Keratinocyte (primary cell): ENCODE data around the gene MCAM. TPM values are rescaled to one million over a fixed set of nuclear protein-coding genes. Genes with fewer than 3 reads are reported as not detected.

ENCODE experiments used
- DNase-seq: peaks from one replicate; pipeline ENCODE4 v3.0.0-alpha.2; 2011; ENCODE audit warnings: low read depth, missing footprints, low spot score
- FAIRE-seq: peaks from 2 replicates; lab custom pipeline; 2011; peaks lifted over from hg19 to GRCh38; lab: Jason Lieb, UNC
- H2AFZ ChIP-seq: 2 replicates; pipeline ENCODE4 v1.6.0; 2012; ENCODE audit warnings: low read length, control low read depth, inconsistent platforms; ENCODE audit not compliant: control insufficient read depth
- H3K27ac ChIP-seq: 2 replicates; pipeline ENCODE4 v1.5.1; 2011; ENCODE audit warnings: low read length; ENCODE audit not compliant: control insufficient read depth, insufficient read depth
- H3K27me3 ChIP-seq: 3 replicates; pipeline ENCODE4 v1.6.0; 2011; ENCODE audit warnings: low read length; ENCODE audit not compliant: control insufficient read depth, insufficient read depth; ENCODE audit errors: extremely low read depth
- H3K36me3 ChIP-seq, 2 experiments: 2 replicates in 1 of 2; 3 replicates in 1 of 2; pipeline ENCODE4 v1.5.1; 2011; ENCODE audit warnings: low read length in 2 of 2, mild to moderate bottlenecking in 1 of 2; ENCODE audit not compliant: control insufficient read depth in 2 of 2, insufficient read depth in 2 of 2; ENCODE audit errors: extremely low read depth in 1 of 2
- H3K4me1 ChIP-seq: 3 replicates; pipeline ENCODE4 v1.5.1; 2011; ENCODE audit warnings: low read length; ENCODE audit not compliant: control insufficient read depth, insufficient read depth; ENCODE audit errors: extremely low read depth
- H3K4me2 ChIP-seq: 3 replicates; pipeline ENCODE4 v1.6.0; 2011; ENCODE audit warnings: low read depth, low read length; ENCODE audit not compliant: control insufficient read depth, insufficient read depth; ENCODE audit errors: extremely low read depth
- H3K4me3 ChIP-seq, 3 experiments: fragments of 200-600 bp in 1 of 3; sonication (generic) in 1 of 3; 2 replicates in 2 of 3; 3 replicates in 1 of 3; pipeline ENCODE4 v1.5.1; 2011 to 2016; ENCODE audit warnings: low read length in 3 of 3, mild to moderate bottlenecking in 3 of 3, control low read depth in 2 of 3, inconsistent platforms in 1 of 3, low read depth in 1 of 3, mixed read lengths in 1 of 3, mixed run types in 1 of 3, moderate library complexity in 1 of 3; ENCODE audit not compliant: control insufficient read depth in 2 of 3, insufficient read depth in 2 of 3; ENCODE audit errors: extremely low read depth in 1 of 3
- H3K79me2 ChIP-seq: 2 replicates; pipeline ENCODE4 v1.6.0; 2012; ENCODE audit warnings: low read length; ENCODE audit not compliant: control insufficient read depth, insufficient read depth
- H3K9ac ChIP-seq: 3 replicates; pipeline ENCODE4 v1.6.0; 2011; ENCODE audit warnings: low read length; ENCODE audit not compliant: control insufficient read depth, insufficient read depth; ENCODE audit errors: extremely low read depth
- H3K9me1 ChIP-seq: 3 replicates; pipeline ENCODE4 v1.6.0; 2011; ENCODE audit warnings: low read length; ENCODE audit not compliant: control insufficient read depth, insufficient read depth; ENCODE audit errors: extremely low read depth
- H3K9me3 ChIP-seq: 2 replicates; pipeline ENCODE4 v1.5.1; 2012; ENCODE audit warnings: low read depth, low read length; ENCODE audit not compliant: control insufficient read depth
- H4K20me1 ChIP-seq: 3 replicates; pipeline ENCODE4 v1.6.0; 2011; ENCODE audit warnings: low read length; ENCODE audit not compliant: control insufficient read depth, insufficient read depth; ENCODE audit errors: extremely low read depth
- EZH2 ChIP-seq: IDR thresholded peaks from one replicate; pipeline ENCODE4 v1.6.1; 2012; ENCODE audit warnings: inconsistent platforms, mild to moderate bottlenecking, low read length, moderate library complexity
- dilution Hi-C: fragments of 300-500 bp; cut with MboI; formaldehyde crosslinking; loops from one replicate; pipeline ENCODE4 v1.7.0; 2020; ENCODE audit warnings: low sequenced_read_pairs; ENCODE audit not compliant: extremely low pct_ligation_motif_present
- polyA plus RNA-seq, 5 experiments: library from polyadenylated mRNA; depleted of rRNA in 3 of 5; stranded (reverse) in 3 of 5; stranded (forward) in 1 of 5; unstranded in 1 of 5; fragments of >200 nt; gene quantifications; 1 replicate in 1 of 5; 2 replicates in 3 of 5; 3 replicates in 1 of 5; pipeline versions ENCODE4 v1.2.1 to v1.2.3, GENCODE V29; 2011 to 2012; ENCODE audit warnings: missing spikeins in 2 of 5, low read depth in 1 of 5, low replicate concordance in 1 of 5
- TF ChIP-seq, protein P1 (sequence below), 3 experiments: IDR thresholded peaks in 1 of 3; conservative IDR thresholded peaks in 1 of 3; optimal IDR thresholded peaks in 1 of 3; 2 replicates in 2 of 3; 3 replicates in 1 of 3; pipeline versions ENCODE3 to v1.5.1; 2011; ENCODE audit warnings: low read length in 3 of 3, mild to moderate bottlenecking in 3 of 3, moderate library complexity in 2 of 3, control low read depth in 1 of 3, inconsistent platforms in 1 of 3; ENCODE audit not compliant: insufficient read depth in 2 of 3; ENCODE audit errors: extremely low read depth in 1 of 3

MCAM gene
- polyA plus RNA-seq, 1 donor (not counting 4 experiments of a cell fraction or from before 2014, with no cell fraction given): 8.5 TPM

- Histone ChIP-seq H3K36me3 (no peaks in the 10 kb centered on the region), H3K27ac (no peak overlapping the region), H3K4me1 (peaks cover 3% of the 10 kb centered on the region), H3K4me3 (no peak overlapping the region), H3K4me2 (no peak overlapping the region), H3K79me2 (peaks cover 2% of the 10 kb centered on the region), H3K9me1 (no peaks in the 10 kb centered on the region), H3K27me3 (peaks cover 43% of the 10 kb centered on the region), H3K9me3 (no peaks in the 10 kb centered on the region), H4K20me1 (peaks cover 3% of the 10 kb centered on the region), H2AFZ (no peak overlapping the region), H3K9ac (no peak overlapping the region)
- FAIRE-seq (no peak), DNase-seq (no peak)
- no peak for TF ChIP-seq EZH2
- TF ChIP-seq, protein P1, sequence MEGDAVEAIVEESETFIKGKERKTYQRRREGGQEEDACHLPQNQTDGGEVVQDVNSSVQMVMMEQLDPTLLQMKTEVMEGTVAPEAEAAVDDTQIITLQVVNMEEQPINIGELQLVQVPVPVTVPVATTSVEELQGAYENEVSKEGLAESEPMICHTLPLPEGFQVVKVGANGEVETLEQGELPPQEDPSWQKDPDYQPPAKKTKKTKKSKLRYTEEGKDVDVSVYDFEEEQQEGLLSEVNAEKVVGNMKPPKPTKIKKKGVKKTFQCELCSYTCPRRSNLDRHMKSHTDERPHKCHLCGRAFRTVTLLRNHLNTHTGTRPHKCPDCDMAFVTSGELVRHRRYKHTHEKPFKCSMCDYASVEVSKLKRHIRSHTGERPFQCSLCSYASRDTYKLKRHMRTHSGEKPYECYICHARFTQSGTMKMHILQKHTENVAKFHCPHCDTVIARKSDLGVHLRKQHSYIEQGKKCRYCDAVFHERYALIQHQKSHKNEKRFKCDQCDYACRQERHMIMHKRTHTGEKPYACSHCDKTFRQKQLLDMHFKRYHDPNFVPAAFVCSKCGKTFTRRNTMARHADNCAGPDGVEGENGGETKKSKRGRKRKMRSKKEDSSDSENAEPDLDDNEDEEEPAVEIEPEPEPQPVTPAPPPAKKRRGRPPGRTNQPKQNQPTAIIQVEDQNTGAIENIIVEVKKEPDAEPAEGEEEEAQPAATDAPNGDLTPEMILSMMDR (optimal IDR thresholded peaks at IDR 0.05 in 1 of 3, IDR thresholded peaks at IDR 0.05 in 1 of 3, conservative IDR thresholded peaks at IDR 0.05 in 1 of 3; ENCODE audit: extremely low read depth in 1 of 3, insufficient read depth in 2 of 3, low read length in 3 of 3): no peak
- dilution Hi-C loops: no loop called here
Measured at GRCh38 chr11:119342362-119343130, 25.6 kb upstream of the MCAM start.

- FAIRE-seq (no peak), DNase-seq (no peak)
- Histone ChIP-seq H3K9me1 (no peaks in the 10 kb centered on the region), H3K4me3 (no peak overlapping the region), H3K27ac (no peak overlapping the region), H3K9me3 (no peaks in the 10 kb centered on the region), H3K4me1 (peaks cover 5% of the 10 kb centered on the region), H3K27me3 (peaks cover 43% of the 10 kb centered on the region), H3K79me2 (peaks cover 4% of the 10 kb centered on the region), H3K9ac (no peak overlapping the region), H3K36me3 (peaks cover 0 to 3% of the 10 kb centered on the region in 2 experiments), H3K4me2 (no peak overlapping the region), H2AFZ (no peak overlapping the region), H4K20me1 (peaks cover 3% of the 10 kb centered on the region)
- dilution Hi-C loops: no loop called here
- TF ChIP-seq, protein P1 (optimal IDR thresholded peaks at IDR 0.05 in 1 of 3, IDR thresholded peaks at IDR 0.05 in 1 of 3, conservative IDR thresholded peaks at IDR 0.05 in 1 of 3; ENCODE audit: extremely low read depth in 1 of 3, insufficient read depth in 2 of 3, low read length in 3 of 3): no peak
- TF ChIP-seq EZH2: no peak
Measured at GRCh38 chr11:119342023-119342300, 25.0 kb upstream of the MCAM start.
